Activated gamma-delta T cell (primary cell): Measurements from ENCODE around the gene TIPRL.
"Not testable (repeated sequence)": the region's sequence is repeated elsewhere in the genome, so short reads cannot be mapped to it uniquely, and the experiment has no call there.

Source experiments
- DNase-seq: peaks from one replicate; lab custom pipeline; 2025; lab: John Stamatoyannopoulos, UW
- total RNA-seq, 2 donors: gene quantifications; one replicate each; lab custom pipeline; 2026; lab: John Stamatoyannopoulos, UW

TIPRL gene
- 59.2 to 61.0 reads per million in 2 donors for total RNA-seq

- peak; percentile 85 for DNase-seq
These were observed at the start of gene TIPRL for GRCh38 chr1:168178638-168179437. TIPRL (plus strand) TSS chr1:168178962; CDS start chr1:168179078, 116 bp downstream.

GRCh38 chr1:168129933-168130332, 48.8 kb upstream of the TIPRL start:
- DNase-seq = no peak

DNA sequence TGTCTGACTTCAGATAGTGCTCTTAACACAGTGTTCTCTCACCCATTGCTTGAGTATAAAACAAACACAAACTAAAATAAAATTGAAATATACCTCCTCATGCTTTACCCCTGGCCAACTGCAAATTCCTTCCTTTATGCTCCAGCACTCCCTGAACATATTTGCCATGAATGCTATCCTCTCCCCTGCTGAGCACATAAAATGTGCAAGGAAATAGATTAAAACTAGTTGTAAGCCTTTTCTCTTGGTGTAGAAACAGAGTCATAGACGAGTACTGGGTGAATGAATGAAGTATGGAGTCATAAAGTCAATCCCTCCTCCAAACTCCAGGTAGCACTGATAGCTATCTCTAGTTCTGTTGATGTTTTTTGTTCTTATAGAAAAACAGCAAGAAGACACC, 44.6 kb upstream of the TIPRL start:
- DNase-seq = no peak

DNA sequence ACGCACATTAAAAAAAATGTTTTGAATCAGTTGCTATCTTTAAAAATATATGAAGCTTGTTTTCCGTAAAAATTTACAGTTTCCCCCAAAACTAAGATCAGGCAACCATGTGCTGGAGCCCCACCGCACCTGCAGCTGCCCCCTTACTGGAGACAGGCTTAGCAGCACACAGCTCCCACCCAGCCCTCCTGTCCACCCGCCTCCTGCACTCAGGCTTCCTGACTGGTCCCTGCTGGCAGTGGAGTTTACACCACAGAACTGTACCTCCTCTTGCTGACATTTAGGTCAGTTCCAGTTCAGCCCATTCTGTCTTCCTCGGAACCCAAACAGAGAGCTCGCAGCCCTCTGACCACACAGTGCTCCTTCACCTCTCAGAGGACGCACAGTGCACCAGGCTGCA, 44.1 kb upstream of the TIPRL start:
- DNase-seq = no peak

DNA sequence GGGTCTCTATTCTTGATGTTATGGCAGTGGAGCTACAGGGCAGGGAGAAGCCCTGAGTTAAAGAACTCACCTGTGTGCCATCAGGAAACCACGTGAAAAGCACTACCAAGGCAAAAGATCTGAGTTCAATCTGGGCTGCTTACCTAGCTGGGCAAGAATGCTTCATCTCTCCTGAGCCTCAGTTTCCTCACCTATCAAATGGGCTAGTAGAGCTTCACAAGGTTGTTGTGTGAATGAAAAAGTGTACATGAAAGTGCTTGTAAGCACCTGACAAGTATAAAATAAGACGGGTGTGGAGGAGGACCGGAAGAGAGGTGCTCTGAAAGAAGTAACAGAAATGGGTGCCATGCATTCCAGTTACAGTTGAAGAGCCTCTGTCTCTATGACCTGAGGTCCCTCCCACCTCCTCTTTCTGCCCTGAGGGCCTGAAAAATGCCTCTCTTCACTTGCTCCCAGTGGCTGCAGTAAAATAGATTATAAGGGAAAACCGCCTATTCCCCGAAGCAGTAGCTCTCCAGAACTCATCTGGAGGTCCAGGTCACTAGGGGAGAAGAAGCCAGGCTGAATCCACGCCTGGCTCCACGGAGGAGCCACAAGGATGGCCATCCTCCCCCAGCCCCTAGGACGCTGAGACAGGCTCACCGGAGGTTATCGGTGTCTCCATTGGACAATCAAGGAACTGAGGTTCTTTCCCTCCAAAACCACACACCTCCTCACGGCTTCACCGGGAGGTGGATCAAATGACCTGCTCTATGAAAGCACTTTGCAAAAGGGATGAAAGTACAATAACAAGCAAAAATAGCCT, 43.4 kb upstream of the TIPRL start:
- DNase-seq = no peak

- DNase-seq = no peak
These were observed 42.6 kb upstream of the TIPRL start for GRCh38 chr1:168135921-168136708.

GRCh38 chr1:168136709-168137514, 41.9 kb upstream of the TIPRL start, which contains the start of gene GPR161:
GPR161 (minus strand) TSS chr1:168136930; CDS start chr1:168104850, 32,080 bp downstream.
- peak; percentile 18 for DNase-seq

GRCh38 chr1:168137515-168137821, 41.3 kb upstream of the TIPRL start:
- DNase-seq = no peak

DNA sequence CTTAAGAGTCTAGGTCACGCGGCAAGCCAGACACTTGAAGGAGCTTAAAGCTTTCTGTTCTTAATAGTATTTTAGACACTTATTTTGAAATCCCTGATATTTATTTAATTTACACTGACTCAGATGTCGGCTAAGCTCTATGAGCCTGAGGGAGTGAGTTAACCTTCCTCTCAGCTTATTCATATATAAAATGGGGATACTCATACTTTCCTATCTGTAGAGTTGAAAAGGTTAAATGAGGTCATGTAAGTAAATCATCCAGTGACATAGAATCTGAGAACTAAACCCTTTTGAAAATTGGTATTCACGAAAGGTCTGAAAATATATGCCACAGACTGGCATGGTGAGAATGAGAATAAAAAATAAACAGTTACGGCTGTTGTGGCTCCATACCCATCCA, 40.6 kb upstream of the TIPRL start:
- no peak for DNase-seq

DNA sequence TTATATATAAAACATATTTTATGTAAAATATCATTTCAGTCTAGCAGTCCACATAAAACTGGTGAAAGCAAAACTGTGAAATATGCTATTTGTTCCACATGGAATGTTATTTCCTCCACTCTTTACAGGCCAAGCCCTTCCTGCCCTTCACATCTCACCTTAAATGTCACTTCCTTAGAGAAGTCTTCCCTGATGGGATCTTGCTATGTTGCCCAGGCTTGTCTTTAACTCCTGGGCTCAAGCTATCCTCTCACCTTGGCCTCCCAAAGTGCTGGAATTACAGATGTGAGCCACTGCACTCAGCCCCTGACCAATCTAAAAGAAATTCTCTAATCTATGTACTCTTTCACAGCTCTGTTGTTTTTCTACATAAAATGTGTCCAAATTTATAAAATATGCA, 39.7 kb upstream of the TIPRL start:
- DNase-seq = no peak

GRCh38 chr1:168141871-168142385, 36.8 kb upstream of the TIPRL start:
- DNase-seq = no peak

- peak; percentile 14 for DNase-seq
These were observed 33.3 kb upstream of the TIPRL start for GRCh38 chr1:168145184-168146159.

DNA sequence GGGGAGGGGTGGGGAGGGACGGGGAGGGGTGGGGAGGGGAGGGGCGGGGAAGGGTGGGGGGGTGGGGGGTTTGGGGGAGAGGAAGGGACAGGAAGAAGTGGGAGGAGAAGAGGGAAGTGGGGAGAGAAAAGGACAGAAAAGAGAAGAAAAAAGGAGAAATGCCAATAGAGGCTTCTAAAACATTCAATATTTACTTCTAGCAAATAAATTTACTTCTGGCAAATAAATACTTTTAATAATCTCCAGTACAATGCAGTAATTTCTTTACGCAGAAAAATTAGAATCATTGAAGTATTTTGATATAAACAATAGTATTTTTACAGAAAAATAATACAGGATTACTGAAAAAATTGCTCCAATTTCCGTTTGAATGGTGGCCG, 32.6 kb upstream of the TIPRL start:
- no peak for DNase-seq

DNA sequence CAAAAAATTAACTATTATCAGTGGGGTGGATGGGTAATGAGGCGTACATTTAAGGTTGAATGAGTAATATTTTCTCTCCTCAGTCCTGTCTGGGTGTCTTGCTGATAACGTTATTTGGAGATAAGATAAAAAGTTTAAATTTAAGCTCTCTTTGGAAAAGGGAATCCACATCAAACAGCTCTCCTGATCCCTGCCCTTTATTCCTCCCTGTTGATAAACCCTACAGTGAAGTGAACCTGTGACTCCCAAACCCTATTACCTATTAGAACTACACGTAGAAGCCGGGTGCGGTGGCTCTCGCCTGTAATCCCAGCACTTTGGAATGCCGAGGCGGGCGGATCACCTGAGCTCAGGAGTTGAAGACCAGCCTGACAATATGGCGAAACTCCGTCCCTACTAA, 32.1 kb upstream of the TIPRL start:
- DNase-seq = no peak

DNA sequence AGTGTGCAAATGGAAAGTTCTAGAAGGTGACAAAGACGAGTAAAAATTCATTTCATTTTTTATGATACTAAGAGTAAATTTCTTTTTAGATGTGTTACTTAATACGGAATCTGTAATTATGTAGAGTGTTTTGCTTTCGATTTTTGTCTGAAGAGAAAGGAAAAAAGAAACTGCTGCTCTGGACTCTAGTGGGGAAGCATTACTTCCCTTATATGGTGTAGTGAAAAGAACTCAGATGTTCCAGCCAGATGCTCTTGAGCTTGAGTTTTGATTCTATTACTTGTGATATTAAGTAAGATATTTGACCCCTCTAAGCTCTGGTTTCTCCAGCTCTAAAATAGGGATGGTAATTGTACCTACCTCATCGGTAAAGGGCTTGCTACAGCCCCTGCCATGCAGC, 29.8 kb upstream of the TIPRL start:
- no peak for DNase-seq

DNA sequence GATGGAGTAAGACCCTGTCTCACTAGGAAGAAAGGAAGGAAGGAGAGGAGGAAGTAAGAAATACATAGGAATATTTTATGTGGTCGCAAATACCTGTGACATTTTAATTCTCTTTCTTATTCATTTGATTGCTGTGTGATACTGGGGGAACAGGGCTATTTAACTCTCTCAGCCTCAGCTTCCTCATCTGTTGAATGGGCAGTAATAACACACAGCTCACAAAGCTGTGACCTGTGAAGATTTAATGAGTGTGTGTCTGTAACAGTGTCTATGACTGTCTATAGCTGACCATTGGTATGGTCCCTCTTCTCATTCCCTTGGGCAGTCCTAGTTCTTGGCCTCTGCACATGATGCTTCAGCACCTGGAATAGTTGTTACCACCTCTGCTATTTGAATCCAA, 28.5 kb upstream of the TIPRL start:
- no peak for DNase-seq

GRCh38 chr1:168151935-168152334, 26.8 kb upstream of the TIPRL start:
- no peak for DNase-seq

- not testable (repeated sequence) for DNase-seq
These were observed 24.1 kb upstream of the TIPRL start for GRCh38 chr1:168154707-168155106.

DNA sequence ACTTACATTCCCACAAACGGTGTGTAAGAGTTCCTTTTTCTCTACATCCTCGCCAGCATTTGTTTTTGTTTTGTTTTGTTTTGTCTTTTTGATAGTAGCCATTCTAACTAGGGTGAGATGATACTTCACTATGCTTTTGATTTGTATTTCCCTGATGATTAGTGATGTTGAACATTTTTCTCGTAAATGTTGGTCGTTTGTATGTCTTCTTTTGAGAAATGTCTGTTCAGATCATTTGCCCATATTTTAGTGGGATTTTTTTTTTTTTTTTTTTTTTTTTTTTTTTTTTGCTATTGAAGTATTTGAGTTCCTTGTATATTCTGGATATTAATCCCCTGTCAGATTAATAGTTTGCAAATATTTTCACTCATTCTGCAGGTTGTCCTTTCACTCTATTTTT, 22.9 kb upstream of the TIPRL start:
- no peak for DNase-seq

DNA sequence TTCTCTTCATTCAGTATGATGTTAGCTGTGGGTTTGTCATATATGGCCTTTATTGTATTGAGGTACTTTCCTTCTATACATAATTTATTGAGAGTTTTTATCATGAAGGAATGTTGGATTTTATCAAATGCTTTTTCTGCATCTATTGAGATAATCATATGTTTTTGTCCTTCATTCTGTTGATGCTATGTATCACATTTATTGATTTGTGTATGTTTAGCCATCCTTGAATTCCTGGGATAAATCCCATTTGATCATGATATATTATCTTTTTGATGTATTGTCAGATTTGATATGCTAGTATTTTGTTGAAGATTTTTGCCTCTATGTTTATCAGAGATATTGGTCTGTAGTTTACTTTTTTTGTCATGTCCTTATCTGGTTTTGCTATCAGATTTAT, 21.1 kb upstream of the TIPRL start:
- no peak for DNase-seq
